Stimulated activated CD4-positive, alpha-beta T cell treated with anti-CD3 and anti-CD28 coated beads, TNF-alpha, amount 100 ng/mL, for 24 hours (primary cell): ENCODE data around the gene MSX1.
A peak's percentile ranks its signal among the peaks of the same experiment; 100 is the strongest.

Source experiments
- DNase-seq, 3 experiments: peaks; one replicate each; pipeline ENCODE4 v3.0.0-alpha.2; 2020; ENCODE audit warnings: low read depth in 3 of 3

Gene MSX1

GRCh38 chr4:4840351-4840750, 19.1 kb upstream of the MSX1 start:
- DNase-seq, result no peak

GRCh38 chr4:4841156-4841555, 18.3 kb upstream of the MSX1 start:
- no peak for DNase-seq

- DNase-seq, result no peak
Observed at GRCh38 chr4:4842476-4843441, 16.7 kb upstream of the MSX1 start.

- no peak for DNase-seq
Observed at GRCh38 chr4:4843635-4844291, 15.7 kb upstream of the MSX1 start.

GRCh38 chr4:4845027-4845426, 14.4 kb upstream of the MSX1 start:
- no peak for DNase-seq

- DNase-seq, result no peak
Observed at GRCh38 chr4:4847011-4847410, 12.5 kb upstream of the MSX1 start.

- DNase-seq, result no peak
Observed at GRCh38 chr4:4848540-4848939, 10.9 kb upstream of the MSX1 start.

- no peak for DNase-seq
Observed at GRCh38 chr4:4849106-4849505, 10.4 kb upstream of the MSX1 start.

GRCh38 chr4:4849524-4850193, 9.8 kb upstream of the MSX1 start:
- no peak for DNase-seq

- no peak for DNase-seq
Observed at GRCh38 chr4:4851081-4851480, 8.4 kb upstream of the MSX1 start.

- no peak for DNase-seq
Observed at GRCh38 chr4:4851906-4852305, 7.6 kb upstream of the MSX1 start.

GRCh38 chr4:4852591-4853362, 6.7 kb upstream of the MSX1 start:
- peak in 1 of 3 experiments; percentile 39 for DNase-seq

- DNase-seq, result no peak
Observed at GRCh38 chr4:4853371-4853823, 6.1 kb upstream of the MSX1 start.

- no peak for DNase-seq
Observed at GRCh38 chr4:4853921-4854648, 5.4 kb upstream of the MSX1 start.

- DNase-seq, result no peak
Observed at GRCh38 chr4:4854649-4855295, 4.7 kb upstream of the MSX1 start.

GRCh38 chr4:4855301-4856070, 4.0 kb upstream of the MSX1 start:
- DNase-seq, result no peak

- DNase-seq, result no peak
Observed at GRCh38 chr4:4856071-4857000, 3.1 kb upstream of the MSX1 start.

GRCh38 chr4:4857001-4857808, 2.3 kb upstream of the MSX1 start:
- no peak for DNase-seq
